Thyroid gland (tissue), 4 donors: ENCODE data around the gene ELMO1. TPM values are rescaled to one million over a fixed set of nuclear protein-coding genes. Genes with fewer than 3 reads are reported as not detected.

Experiments used
- DNase-seq, 2 donors: peaks; one replicate each; pipeline ENCODE4 v3.0.0-alpha.2; 2019
- H3K27ac ChIP-seq, 3 donors: fragments of 200-600 bp; sonication (generic); 1 replicate in 2 of 3; 2 replicates in 1 of 3; pipeline ENCODE4 v1.5.1; 2016 to 2019; ENCODE audit warnings: mild to moderate bottlenecking in 1 of 3, moderate library complexity in 1 of 3
- H3K27me3 ChIP-seq: fragments of 200-600 bp; sonication (generic); one replicate; pipeline ENCODE4 v1.5.1; 2019
- H3K36me3 ChIP-seq, 2 donors: fragments of 200-600 bp; sonication (generic); one replicate each; pipeline ENCODE4 v1.5.1; 2016 to 2019
- H3K4me1 ChIP-seq, 2 donors: fragments of 200-600 bp; sonication (generic); one replicate each; pipeline ENCODE4 v1.5.1; 2017 to 2019
- H3K4me3 ChIP-seq, 3 donors: fragments of 200-600 bp; sonication (generic); replicated peaks in 1 of 3; 1 replicate in 2 of 3; 2 replicates in 1 of 3; pipeline ENCODE4 v1.5.1; 2016; ENCODE audit warnings: mild to moderate bottlenecking in 1 of 3
- H3K9me3 ChIP-seq: fragments of 200-600 bp; sonication (generic); one replicate; pipeline ENCODE4 v1.5.1; 2017
- CTCF ChIP-seq, 6 experiments: fragments of 200-600 bp in 3 of 6; fragments of 450-650 bp in 3 of 6; sonication (generic) in 3 of 6; IDR thresholded peaks; one replicate each; pipeline ENCODE4 v1.5.1; 2016 to 2019; ENCODE audit warnings: antibody characterized with exemption in 6 of 6, mild to moderate bottlenecking in 2 of 6, inconsistent platforms in 1 of 6, moderate library complexity in 1 of 6
- POLR2A ChIP-seq, 2 donors: fragments of 450-650 bp; IDR thresholded peaks; one replicate each; pipeline ENCODE4 v1.6.1; 2017; ENCODE audit warnings: antibody characterized with exemption in 2 of 2, mild to moderate bottlenecking in 2 of 2, moderate library complexity in 1 of 2
- WGBS, 2 donors: methylation state at CpG; one replicate each; pipeline ENCODE4 v1.1.5; 2017; 5-methylcytosine and 5-hydroxymethylcytosine counted together
- intact Hi-C: fragments of 100-400 bp; cut with DNase I; formaldehyde crosslinking; loops from one replicate; pipeline ENCODE4 v1.15.1; 2023
- total RNA-seq, 4 donors: library from RNA; depleted of rRNA; stranded (reverse); fragments of >200 nt; gene quantifications; one replicate each; pipeline ENCODE4 v1.2.3, GENCODE V29; 2016

The ELMO1 gene
- total RNA-seq, 4 donors from 2014 or later = 168 to 423 (median 312) TPM

GRCh38 chr7:37074370-37074769, 374.3 kb downstream of the ELMO1 start:
- no peak for DNase-seq
- peaks cover 0 to 6% of the 10 kb centered on the region in 2 donors for H3K36me3 ChIP-seq
- no peaks in the 10 kb centered on the region for H3K9me3 ChIP-seq
- no peak for TF ChIP-seq CTCF (IDR thresholded peaks at IDR 0.05)
- no peak for TF ChIP-seq POLR2A (IDR thresholded peaks at IDR 0.05)
- no peaks in the 10 kb centered on the region for H3K27me3 ChIP-seq
- intact Hi-C loops = no loop called here
- 94 to 97% methylated on average over 4 of the region's 4 CpGs for WGBS, 2 donors
- no peak overlapping the region for H3K27ac ChIP-seq
- no peak overlapping the region for H3K4me3 ChIP-seq
- H3K4me1 ChIP-seq = no peaks in the 10 kb centered on the region

- TF ChIP-seq POLR2A (IDR thresholded peaks at IDR 0.05) = no peak
- no peak for TF ChIP-seq CTCF (IDR thresholded peaks at IDR 0.05)
- WGBS, 2 donors = 88 to 96% methylated on average over 2 of the region's 2 CpGs
These were observed 377.5 kb downstream of the ELMO1 start for GRCh38 chr7:37071124-37071523.

GRCh38 chr7:37070471-37070870, 378.2 kb downstream of the ELMO1 start:
- no peak overlapping the region for H3K27ac ChIP-seq
- no peaks in the 10 kb centered on the region for H3K9me3 ChIP-seq
- no peak for DNase-seq
- H3K27me3 ChIP-seq = no peaks in the 10 kb centered on the region
- no peaks in the 10 kb centered on the region for H3K36me3 ChIP-seq
- H3K4me1 ChIP-seq = no peaks in the 10 kb centered on the region
- TF ChIP-seq CTCF (IDR thresholded peaks at IDR 0.05) = no peak
- no peak for TF ChIP-seq POLR2A (IDR thresholded peaks at IDR 0.05)
- H3K4me3 ChIP-seq = no peak overlapping the region
- intact Hi-C loops = no loop called here
- WGBS, 2 donors = 91 to 95% methylated on average over 3 of the region's 3 CpGs

More at GRCh38 chr7:37071124-37071523, 377.5 kb downstream of the ELMO1 start:
- H3K36me3 ChIP-seq = no peaks in the 10 kb centered on the region
- no peaks in the 10 kb centered on the region for H3K9me3 ChIP-seq
- intact Hi-C loops = no loop called here
- DNase-seq = no peak
- no peaks in the 10 kb centered on the region for H3K4me1 ChIP-seq
- H3K27me3 ChIP-seq = no peaks in the 10 kb centered on the region
- no peak overlapping the region for H3K27ac ChIP-seq
- H3K4me3 ChIP-seq = no peak overlapping the region

GRCh38 chr7:37070031-37070430, 378.6 kb downstream of the ELMO1 start:
- H3K36me3 ChIP-seq = no peaks in the 10 kb centered on the region
- H3K4me3 ChIP-seq = no peak overlapping the region
- H3K27ac ChIP-seq = no peak overlapping the region
- intact Hi-C loops = no loop called here
- DNase-seq = no peak
- WGBS, 2 donors = 92 to 96% methylated on average over 2 of the region's 2 CpGs
- H3K9me3 ChIP-seq = no peaks in the 10 kb centered on the region
- no peak for TF ChIP-seq CTCF (IDR thresholded peaks at IDR 0.05)
- TF ChIP-seq POLR2A (IDR thresholded peaks at IDR 0.05) = no peak
- no peaks in the 10 kb centered on the region for H3K4me1 ChIP-seq
- H3K27me3 ChIP-seq = no peaks in the 10 kb centered on the region

- Histone ChIP-seq H3K36me3 (no peaks in the 10 kb centered on the region), H3K27ac (no peak overlapping the region), H3K4me1 (no peaks in the 10 kb centered on the region), H3K27me3 (no peaks in the 10 kb centered on the region), H3K9me3 (no peaks in the 10 kb centered on the region), H3K4me3 (no peak overlapping the region)
- 91 to 97% methylated on average over 2 of the region's 2 CpGs for WGBS, 2 donors
- intact Hi-C loops = no loop called here
- TF ChIP-seq POLR2A (IDR thresholded peaks at IDR 0.05) (no peak), CTCF (IDR thresholded peaks at IDR 0.05) (no peak)
- no peak for DNase-seq
These were observed 379.3 kb downstream of the ELMO1 start for GRCh38 chr7:37069336-37069735.
